ENCODE measurements around the gene SYT10.
"Not testable (repeated sequence)": the region's sequence is repeated elsewhere in the genome, so short reads cannot be mapped to it uniquely, and the experiment has no call there.

SYT10 gene

DNA sequence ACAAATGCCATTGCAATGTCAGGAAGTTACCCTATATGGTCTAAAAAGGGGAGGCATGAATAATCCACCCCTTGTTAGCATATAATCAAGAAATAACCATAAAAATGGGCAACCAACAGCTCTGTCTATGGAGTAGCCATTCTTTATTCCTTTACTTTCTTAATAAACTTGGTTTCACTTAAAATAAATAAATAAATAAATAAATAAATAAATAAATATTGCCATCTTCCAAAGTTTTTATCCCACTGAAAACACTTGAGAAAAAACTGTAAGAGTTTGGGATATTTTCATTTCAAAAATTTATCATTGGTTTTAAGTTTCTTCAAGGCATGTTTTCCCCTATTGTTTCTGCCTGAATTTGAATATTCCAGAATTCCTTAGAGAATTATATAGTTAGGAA is 89.8 kb downstream of the SYT10 start:
- DNase-seq (ENCODE audit: low read depth), result no peak

DNA sequence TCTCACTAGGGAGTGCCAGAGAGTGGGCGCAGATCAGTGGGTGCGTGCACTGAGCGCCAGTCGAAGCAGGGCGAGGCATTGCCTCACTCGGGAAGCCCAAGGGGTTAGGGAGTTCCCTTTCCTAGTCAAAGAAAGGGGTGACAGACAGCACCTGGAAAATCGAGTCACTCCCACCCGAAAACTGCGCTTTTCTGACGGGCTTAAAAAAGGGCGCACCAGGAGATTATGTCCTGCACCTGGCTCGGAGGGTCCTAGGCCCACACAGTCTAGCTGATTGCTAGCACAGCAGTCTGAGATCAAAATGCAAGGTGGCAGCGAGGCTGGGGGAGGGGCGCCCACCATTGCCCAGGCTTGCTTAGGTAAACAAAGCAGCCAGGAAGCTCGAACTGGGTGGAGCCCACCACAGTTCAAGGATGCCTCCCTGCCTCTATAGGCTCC is 107.6 kb downstream of the SYT10 start:
- DNase-seq (ENCODE audit: low read depth), result not testable (repeated sequence)

DNA sequence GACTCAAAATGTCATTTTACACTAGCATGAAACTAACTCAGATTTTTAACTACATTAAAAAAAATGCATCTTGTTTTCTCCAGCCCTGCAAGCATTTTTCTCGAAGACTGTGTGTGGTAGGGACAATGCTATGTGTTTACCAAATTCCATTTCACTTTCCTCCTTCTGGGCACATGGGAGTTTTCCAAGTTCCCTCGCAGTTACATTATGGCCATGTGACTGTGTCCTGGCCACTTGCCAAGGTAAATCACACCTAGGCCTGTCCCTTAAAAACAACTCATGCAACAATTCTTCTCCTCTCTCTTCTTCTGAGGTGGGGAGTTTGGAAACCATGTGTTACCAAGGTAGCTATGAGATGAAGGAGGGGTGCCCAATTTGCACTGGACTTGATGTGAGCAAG is 108.7 kb downstream of the SYT10 start:
- DNase-seq (ENCODE audit: low read depth), result no peak
